Motor neuron (in vitro differentiated cells): ENCODE measurements around the gene KCTD13. TPM values are rescaled to one million over a fixed set of nuclear protein-coding genes. Genes with fewer than 3 reads are reported as not detected.
"Not testable (repeated sequence)": the region's sequence is repeated elsewhere in the genome, so short reads cannot be mapped to it uniquely, and the experiment has no call there.

Experiments
- ATAC-seq, 8 experiments: fragments of 200-7000 bp; cut with Tn5 transposase; replicated peaks in 6 of 8; 2 replicates each; pipeline ENCODE4 v1.8.0; 2021; ENCODE audit warnings: mild to moderate bottlenecking in 8 of 8, moderate library complexity in 8 of 8
- H3K27ac ChIP-seq, 2 donors: fragments of 250-450 bp; sonication (Bioruptor Pico); 2 replicates each; pipeline ENCODE4 v1.9.0; 2021; ENCODE audit warnings: antibody characterized with exemption in 2 of 2, mild to moderate bottlenecking in 2 of 2, moderate library complexity in 1 of 2
- H3K4me1 ChIP-seq, 2 donors: fragments of 250-450 bp; sonication (Bioruptor Pico); replicated peaks in 1 of 2; 2 replicates each; pipeline ENCODE4 v1.6.1; 2021; ENCODE audit warnings: antibody characterized with exemption in 2 of 2, mild to moderate bottlenecking in 2 of 2, moderate library complexity in 1 of 2
- H3K4me3 ChIP-seq, 5 donors: fragments of 250-450 bp; sonication (Bioruptor Pico); 2 replicates each; pipeline ENCODE4 v1.9.0; 2021; ENCODE audit warnings: antibody characterized with exemption in 5 of 5, mild to moderate bottlenecking in 5 of 5, moderate library complexity in 4 of 5
- WGBS, 10 experiments: fragments of 450-650 bp; shearing (Covaris generic); methylation state at CpG; one replicate each; pipeline ENCODE4 v1.0.0; 2022; 5-methylcytosine and 5-hydroxymethylcytosine counted together
- in situ Hi-C, 9 experiments: fragments of 400-800 bp; cut with MboI; loops; one replicate each; pipeline ENCODE4 v1.15.0; 2021; ENCODE audit warnings: low sequenced_read_pairs in 9 of 9, low pct_unique_long_range_greater_than_20kb in 2 of 9; ENCODE audit not compliant: unreplicated experiment in 9 of 9
- total RNA-seq, 8 experiments: library from RNA; unstranded; fragments of 300-600 nt; gene quantifications; 2 replicates each; pipeline versions ENCODE4 v1.2.3 to v1.2.4, GENCODE V29; 2022

Gene KCTD13
- total RNA-seq, 8 experiments from 2014 or later: 9.1 to 82.6 (median 15.2) TPM

DNA sequence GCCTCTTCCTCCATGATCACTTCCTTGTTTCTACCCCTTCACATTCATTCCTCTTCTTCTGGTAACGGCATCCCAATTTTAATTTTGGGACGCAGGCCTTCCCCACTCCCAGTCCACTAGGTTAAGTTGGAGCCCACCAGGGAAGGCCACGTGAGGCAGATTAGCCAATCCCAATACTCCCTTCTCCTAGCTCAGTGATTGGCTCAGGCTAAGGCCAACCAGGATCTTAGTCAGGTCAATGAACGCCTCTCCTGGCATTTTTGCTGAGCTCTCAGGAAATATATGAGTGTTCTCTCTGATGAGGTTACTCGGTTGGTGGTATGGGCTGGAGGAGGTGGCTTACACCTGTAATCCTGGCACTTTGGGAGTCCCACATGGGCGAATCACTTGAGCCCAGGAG lies 42.0 kb downstream of the KCTD13 start:
- in situ Hi-C loops: no loop called here
- WGBS, 10 experiments: 25 to 94% (median 82%) methylated on average over 1 to 4 of the region's 6 CpGs; no CpG with 5 or more reads in 3 of the 10 experiments
- ATAC-seq: peak in 1 of 8 experiments; percentile 14
- no peak overlapping the region for H3K27ac ChIP-seq
- H3K4me3 ChIP-seq: no peak overlapping the region
- no peaks in the 10 kb centered on the region for H3K4me1 ChIP-seq

DNA sequence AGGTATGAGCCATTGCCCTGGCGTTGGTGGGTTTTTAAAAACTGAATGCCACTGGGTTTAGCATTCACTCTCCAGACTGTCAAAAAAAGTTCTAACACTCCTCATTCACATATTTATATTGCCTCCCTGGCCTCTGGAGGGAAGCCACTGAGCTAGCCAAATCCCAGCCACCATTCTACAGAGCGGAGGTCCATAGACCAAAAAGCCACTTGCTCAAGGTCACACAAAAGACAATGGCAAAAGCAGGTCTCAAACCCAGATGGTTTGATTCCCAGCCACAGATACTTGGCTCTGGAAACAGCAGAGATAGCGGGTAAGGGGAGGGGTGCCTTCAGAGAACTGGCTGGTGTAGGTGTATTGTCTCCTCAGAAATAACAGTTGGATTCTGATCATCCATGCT lies 45.0 kb downstream of the KCTD13 start:
- WGBS, 10 experiments: 67 to 100% (median 100%) methylated on average over 1 to 3 of the region's 3 CpGs; no CpG with 5 or more reads in 5 of the 10 experiments
- Histone ChIP-seq H3K4me1 (no peaks in the 10 kb centered on the region), H3K27ac (no peak overlapping the region), H3K4me3 (no peak overlapping the region)
- in situ Hi-C loops: no loop called here
- no peak for ATAC-seq

DNA sequence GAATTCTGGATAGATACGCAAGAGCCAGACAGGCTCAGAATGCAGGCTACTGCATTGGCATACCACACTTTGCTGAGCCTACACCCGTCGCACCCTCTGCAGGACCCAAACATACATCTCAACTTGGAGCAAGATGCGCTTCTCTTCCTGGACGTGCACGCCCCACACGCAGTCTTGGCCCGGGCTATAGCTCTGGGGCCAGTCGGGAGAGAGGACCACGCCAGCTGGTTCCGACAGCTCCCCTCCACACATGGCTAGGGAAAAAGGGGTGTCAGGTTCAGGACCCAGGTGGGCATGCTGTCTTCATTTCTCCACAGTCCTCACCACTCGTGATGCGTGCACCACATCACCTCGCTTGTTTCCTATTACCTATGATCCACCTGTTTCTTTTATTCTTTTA lies 47.9 kb downstream of the KCTD13 start:
- H3K4me3 ChIP-seq: no peak overlapping the region
- in situ Hi-C loops: loop anchor here in 1 of 9 experiments (10.0 kb wide), 1 partner anchor 57 kb away; no protein-coding TSS in a partner anchor
- WGBS, 10 experiments: 77 to 100% (median 92%) methylated on average over 1 to 11 of the region's 14 CpGs
- H3K27ac ChIP-seq: no peak overlapping the region
- no peaks in the 10 kb centered on the region for H3K4me1 ChIP-seq
- no peak for ATAC-seq

DNA sequence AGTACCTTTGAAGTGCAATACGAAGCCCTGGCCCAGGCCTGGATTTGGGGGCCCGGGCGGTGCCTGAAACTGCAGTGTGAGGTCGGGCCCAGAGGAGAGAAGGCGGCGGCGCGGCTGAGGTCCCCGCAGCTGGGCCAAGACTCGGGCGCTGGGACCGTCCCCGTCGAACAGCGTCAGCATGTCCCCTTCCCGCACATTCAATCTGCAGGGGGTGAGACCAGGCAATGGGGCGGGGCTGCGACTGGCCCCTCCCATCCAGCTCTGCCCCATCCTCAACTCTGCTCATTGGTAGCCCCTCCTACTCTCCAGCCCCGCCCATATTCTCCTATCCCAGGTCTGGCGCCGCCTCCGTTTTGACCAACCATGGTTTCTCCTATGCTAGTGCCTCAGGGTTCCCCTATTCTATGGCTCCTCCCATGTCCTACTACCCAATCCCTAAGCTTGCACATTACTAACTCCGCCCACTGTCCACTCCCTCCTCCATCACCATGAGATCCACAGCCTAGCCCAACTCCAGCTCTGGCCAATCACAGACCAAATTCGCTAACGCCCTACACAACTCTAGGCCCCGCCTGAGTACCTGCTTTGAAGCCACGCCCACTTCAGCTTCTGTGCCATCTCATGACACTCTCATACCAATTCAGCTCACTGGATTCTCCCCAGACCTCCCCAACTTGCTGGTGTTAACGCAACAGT lies 48.6 kb downstream of the KCTD13 start:
- peak; percentile 84 to 97 (median 93) for ATAC-seq
- Histone ChIP-seq H3K4me1 (no peaks in the 10 kb centered on the region), H3K27ac (no peak overlapping the region), H3K4me3 (peak overlapping the region in 3 of 5 donors; percentile 8 to 26 (median 15))
- WGBS, 10 experiments: 0 to 90% (median 30%) methylated on average over 1 to 6 of the region's 28 CpGs; no CpG with 5 or more reads in 2 of the 10 experiments
- in situ Hi-C loops: loop anchor here in 1 of 9 experiments (10.0 kb wide), 1 partner anchor 57 kb away; no protein-coding TSS in a partner anchor

DNA sequence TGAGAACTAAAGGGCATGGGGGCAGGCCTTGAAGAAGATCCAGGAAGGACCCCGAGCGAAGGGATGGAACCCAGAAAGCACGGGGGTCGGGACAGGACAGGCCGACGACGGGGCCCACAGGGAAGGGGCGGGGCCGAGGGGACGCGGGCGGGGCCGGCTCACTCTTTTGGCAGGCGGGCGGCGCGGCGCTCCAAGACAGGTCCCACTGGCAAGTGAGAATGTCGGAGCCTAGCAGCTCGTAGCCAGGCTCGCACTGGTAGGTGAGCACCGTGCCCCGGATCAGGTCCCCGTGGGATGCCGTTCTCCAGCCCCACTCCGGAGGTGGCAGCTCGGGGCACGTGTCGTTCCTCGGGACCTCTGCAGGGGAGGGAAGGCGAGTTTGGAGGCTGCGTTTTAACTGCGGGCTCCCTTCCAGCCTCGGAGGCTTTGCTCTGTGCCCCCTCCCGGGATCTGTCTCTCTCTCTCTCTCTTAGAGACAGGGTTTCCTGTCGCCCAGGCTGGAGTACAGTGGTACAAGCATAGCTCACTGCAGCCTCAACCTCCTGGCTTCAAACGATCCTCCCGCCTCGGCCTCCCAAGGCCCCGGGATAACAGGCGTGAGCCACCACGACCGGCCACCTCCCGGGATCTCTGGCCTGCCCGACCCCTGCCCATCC lies 49.3 kb downstream of the KCTD13 start:
- Histone ChIP-seq H3K4me3 (peak overlapping the region in 3 of 5 donors; percentile 8 to 26 (median 15)), H3K4me1 (no peaks in the 10 kb centered on the region), H3K27ac (no peak overlapping the region)
- WGBS, 10 experiments: 0 to 28% (median 9%) methylated on average over 1 to 5 of the region's 45 CpGs; no CpG with 5 or more reads in 7 of the 10 experiments
- peak in 2 of 8 experiments; percentile 13 to 20 for ATAC-seq
- in situ Hi-C loops: loop anchor here in 1 of 9 experiments (10.0 kb wide), 1 partner anchor 58 kb away; no protein-coding TSS in a partner anchor

DNA sequence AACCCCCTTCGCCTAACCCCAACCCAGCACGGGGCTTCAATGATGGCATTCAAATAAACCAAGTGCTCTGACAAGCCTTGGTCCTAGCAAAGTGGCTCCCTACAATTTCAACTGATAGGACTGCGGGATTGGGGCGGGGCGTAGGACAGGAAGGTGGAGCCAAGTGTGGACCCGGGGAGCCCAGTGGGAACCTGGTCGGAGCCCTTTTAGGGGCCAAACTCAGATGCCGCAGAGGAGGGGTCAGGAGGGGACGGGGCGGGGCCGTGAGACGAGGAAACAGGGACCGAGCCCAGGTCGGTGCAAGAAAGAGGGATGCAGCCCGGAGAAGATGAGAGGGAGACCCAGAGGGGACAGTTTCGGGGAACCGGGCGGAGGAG lies 49.8 kb downstream of the KCTD13 start:
- in situ Hi-C loops: loop anchor here in 1 of 9 experiments (10.0 kb wide), 1 partner anchor 59 kb away; no protein-coding TSS in a partner anchor
- WGBS, 10 experiments: 0 to 80% (median 25%) methylated on average over 1 to 4 of the region's 18 CpGs; no CpG with 5 or more reads in 6 of the 10 experiments
- H3K27ac ChIP-seq: no peak overlapping the region
- no peak overlapping the region for H3K4me3 ChIP-seq
- ATAC-seq: no peak
- H3K4me1 ChIP-seq: no peaks in the 10 kb centered on the region

DNA sequence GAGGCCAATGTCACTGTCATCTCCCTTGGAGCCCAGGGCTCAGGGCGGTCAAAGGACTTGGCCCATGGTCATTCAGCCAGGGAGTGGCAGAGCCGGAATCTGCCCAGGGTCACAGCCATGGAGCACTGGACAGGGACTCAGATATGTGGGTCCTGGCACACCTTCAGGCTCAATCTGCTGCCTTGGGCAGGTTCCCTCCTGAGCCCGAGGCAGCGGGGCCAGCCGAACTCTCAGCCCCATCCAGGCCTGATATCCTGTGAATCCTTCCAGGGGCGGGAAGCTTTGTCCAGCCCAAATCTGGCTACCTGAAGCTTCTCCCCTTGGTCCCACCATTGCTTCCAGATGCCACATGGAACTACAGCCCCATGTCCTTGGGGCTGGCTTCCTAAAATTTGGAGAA lies 50.8 kb downstream of the KCTD13 start:
- in situ Hi-C loops: loop anchor here in 1 of 9 experiments (10.0 kb wide), 1 partner anchor 60 kb away; no protein-coding TSS in a partner anchor
- Histone ChIP-seq H3K4me3 (no peak overlapping the region), H3K4me1 (no peaks in the 10 kb centered on the region), H3K27ac (no peak overlapping the region)
- ATAC-seq: no peak
- WGBS, 10 experiments: 50 to 100% (median 96%) methylated on average over 1 to 4 of the region's 6 CpGs; no CpG with 5 or more reads in 5 of the 10 experiments

DNA sequence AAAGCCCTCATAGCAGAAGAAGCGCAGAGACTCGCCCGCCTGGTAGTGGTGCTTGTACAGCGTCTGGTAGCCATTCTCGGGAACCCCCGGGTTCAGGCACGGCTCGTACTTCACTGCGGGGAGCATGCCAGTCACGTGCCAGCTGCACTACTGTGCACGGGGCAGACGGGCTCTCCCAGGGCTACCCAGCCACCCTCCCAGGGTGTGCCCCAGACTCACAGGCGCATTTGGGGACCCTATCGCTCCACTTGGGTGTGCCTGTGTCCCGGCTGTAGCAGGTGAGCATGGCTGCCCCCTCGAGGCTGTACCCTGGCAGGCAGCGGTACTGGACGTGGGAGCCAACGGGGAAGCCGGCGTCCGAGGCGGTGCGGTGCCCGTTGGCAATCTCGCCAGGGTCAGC lies 52.7 kb downstream of the KCTD13 start:
- no peak overlapping the region for H3K27ac ChIP-seq

DNA sequence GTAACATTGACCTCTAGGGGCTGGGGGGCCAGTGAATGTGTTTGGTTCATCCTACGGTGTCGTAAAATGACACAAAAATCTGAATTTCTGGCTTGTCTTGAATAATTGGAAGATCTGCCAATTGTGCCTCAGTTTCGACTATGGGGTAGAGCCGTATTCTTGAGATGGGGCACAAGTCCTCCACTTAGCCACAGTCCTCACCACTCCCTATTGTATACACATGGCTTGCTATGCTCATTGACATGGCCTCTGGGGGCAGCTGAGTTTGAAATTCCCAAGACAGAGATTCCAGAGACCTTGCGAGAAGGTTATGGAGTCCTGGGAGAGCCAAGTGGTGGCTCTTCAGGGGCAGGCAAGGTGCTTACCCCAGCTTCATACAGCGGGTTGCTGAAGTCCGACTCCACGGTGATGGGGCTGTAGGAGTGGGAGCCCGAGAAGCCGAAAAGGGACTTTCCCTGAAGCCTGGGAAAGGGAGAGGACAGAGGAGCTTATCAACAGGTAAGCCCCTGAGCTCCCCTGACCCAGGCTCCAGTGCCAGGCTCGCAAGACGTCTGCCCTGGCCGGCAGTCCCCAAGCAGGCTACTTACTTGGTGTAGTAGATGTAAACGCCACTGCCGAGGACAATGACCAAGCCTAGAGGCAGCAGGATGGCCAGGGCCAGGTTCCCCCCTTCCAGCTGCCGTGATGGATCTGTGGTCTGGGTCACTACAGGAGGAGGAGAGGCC lies 54.0 kb downstream of the KCTD13 start:
- no peak for ATAC-seq
- WGBS, 10 experiments: 75 to 100% (median 94%) methylated on average over 2 to 10 of the region's 16 CpGs; no CpG with 5 or more reads in 3 of the 10 experiments
- H3K4me3 ChIP-seq: no peak overlapping the region
- in situ Hi-C loops: loop anchor here in 2 of 9 experiments (10.0 to 25.0 kb wide), 2 partner anchors 63 to 90 kb away; partner anchors contain the start of genes TAOK2 (in 1 of the 2) and TMEM219 (in 1 of the 2)
- H3K27ac ChIP-seq: no peak overlapping the region
- H3K4me1 ChIP-seq: no peaks in the 10 kb centered on the region

More for the DNA sequence above, 52.7 kb downstream of the KCTD13 start:
- 60 to 89% (median 71%) methylated on average over 3 to 7 of the region's 26 CpGs; no CpG with 5 or more reads in 7 of the 10 experiments for WGBS, 10 experiments
- Histone ChIP-seq H3K4me1 (no peaks in the 10 kb centered on the region), H3K4me3 (no peak overlapping the region)
- in situ Hi-C loops: loop anchor here in 2 of 9 experiments (10.0 to 25.0 kb wide), 2 partner anchors 61 to 89 kb away; partner anchors contain the start of genes TAOK2 (in 1 of the 2) and TMEM219 (in 1 of the 2)
- ATAC-seq: no peak

DNA sequence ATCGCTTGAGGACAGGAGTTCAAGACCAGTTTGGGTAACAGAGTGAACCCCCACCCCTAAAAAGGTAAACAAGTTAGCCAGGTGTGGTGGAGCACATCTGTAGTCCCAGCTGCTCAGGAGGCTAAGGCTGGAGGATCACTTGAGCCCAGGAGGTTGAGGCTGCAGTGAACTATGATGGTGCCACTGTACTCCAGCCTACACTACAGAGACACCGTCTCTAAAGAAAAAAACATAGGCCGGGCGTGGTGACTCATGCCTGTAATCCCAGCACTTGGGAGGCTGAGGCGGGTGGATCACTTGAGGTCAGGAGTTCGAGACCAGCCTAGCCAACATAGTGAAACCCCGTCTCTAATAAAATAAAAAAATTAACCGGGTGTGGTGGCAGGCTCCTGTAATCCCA lies 57.0 kb downstream of the KCTD13 start:
- ATAC-seq: peak in 2 of 8 experiments; percentile 62 to 78
- H3K27ac ChIP-seq, H3K4me1 ChIP-seq, H3K4me3 ChIP-seq: not testable (repeated sequence)
- in situ Hi-C loops: loop anchor here in 1 of 9 experiments (25.0 kb wide), 1 partner anchor 93 kb away; the partner anchor contains the start of genes TAOK2 and TMEM219
- 40 to 94% (median 83%) methylated on average over 1 to 6 of the region's 8 CpGs; no CpG with 5 or more reads in 3 of the 10 experiments for WGBS, 10 experiments

DNA sequence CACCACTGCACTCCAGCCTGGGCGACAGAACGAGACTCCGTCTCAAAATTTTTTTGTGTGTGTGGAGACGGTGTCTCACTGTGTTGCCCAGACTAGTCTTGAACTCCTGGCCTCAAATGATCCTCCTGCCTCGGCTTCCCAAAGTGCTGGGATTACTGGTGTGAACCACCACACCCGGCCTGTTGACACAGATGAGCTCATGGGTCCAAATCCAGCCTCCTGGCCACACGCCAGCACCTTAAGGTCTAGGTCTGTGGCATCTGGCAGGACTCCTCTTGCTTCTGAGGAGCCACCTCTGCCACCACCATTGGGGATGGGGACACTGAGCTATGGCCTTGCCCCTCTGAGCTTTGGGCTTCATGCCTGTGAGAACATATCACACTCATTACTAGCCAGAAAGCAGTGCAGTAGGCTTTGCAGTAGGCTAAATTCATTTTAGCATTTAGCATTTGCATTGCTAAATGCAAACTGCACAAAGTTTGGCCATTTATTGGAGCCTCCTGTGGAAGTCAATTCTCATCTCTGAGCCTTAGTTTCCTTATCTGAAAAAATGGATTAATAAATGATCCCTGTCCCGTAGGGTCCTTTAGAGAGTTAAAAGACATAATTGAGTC lies 57.5 kb downstream of the KCTD13 start:
- 0 to 100% (median 80%) methylated on average over 1 to 3 of the region's 8 CpGs; no CpG with 5 or more reads in 4 of the 10 experiments for WGBS, 10 experiments
- in situ Hi-C loops: loop anchor here in 1 of 9 experiments (25.0 kb wide), 1 partner anchor 94 kb away; the partner anchor contains the start of genes TAOK2 and TMEM219
- peaks cover 3% of the 10 kb centered on the region in 2 donors for H3K4me1 ChIP-seq
- ATAC-seq: peak in 3 of 8 experiments; percentile 82 to 91 (median 88)
- no peak overlapping the region for H3K27ac ChIP-seq
- no peak overlapping the region for H3K4me3 ChIP-seq

DNA sequence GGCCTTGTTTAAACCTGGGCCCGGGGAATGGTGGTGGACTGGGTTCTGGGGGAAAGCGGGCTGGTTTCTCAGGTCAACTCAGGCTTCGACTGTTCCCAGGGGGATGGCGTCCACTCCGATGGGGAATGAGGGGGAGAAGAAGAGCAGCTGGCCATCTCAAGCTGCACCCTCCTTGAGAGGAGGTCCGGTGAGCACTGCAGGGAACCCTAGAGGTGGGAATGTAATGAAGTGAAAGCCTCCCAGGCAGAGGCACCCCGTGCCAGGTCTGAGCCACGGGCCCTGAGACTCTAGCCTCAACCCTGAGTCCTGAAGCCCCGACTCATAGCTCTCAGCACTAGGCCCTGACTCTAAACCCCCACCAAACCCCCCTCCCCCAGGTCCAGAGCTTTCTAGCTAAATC lies 61.8 kb downstream of the KCTD13 start:
- Histone ChIP-seq H3K4me3 (no peak overlapping the region), H3K27ac (no peak overlapping the region), H3K4me1 (peaks cover 9 to 12% of the 10 kb centered on the region in 2 donors)
- WGBS, 10 experiments: 70 to 100% (median 93%) methylated on average over 1 to 3 of the region's 9 CpGs; no CpG with 5 or more reads in 6 of the 10 experiments
- no peak for ATAC-seq
- in situ Hi-C loops: loop anchor here in 1 of 9 experiments (25.0 kb wide), 1 partner anchor 98 kb away; the partner anchor contains the start of genes TAOK2 and TMEM219
